HUES64 (cell line): ENCODE measurements around the gene SERPINA3.

ENCODE experiments used
- H3K27ac ChIP-seq: 2 replicates; pipeline ENCODE4 v1.7.0; 2013; ENCODE audit warnings: low read depth, low read length, inconsistent platforms
- H3K27me3 ChIP-seq: 2 replicates; pipeline ENCODE4 v1.6.1; 2013; ENCODE audit warnings: mild to moderate bottlenecking, low read length; ENCODE audit not compliant: insufficient read depth
- H3K36me3 ChIP-seq: 2 replicates; pipeline ENCODE4 v1.6.1; 2013; ENCODE audit warnings: mild to moderate bottlenecking, low read length; ENCODE audit not compliant: insufficient read depth
- H3K4me1 ChIP-seq: 2 replicates; pipeline ENCODE4 v1.6.1; 2013; ENCODE audit warnings: mild to moderate bottlenecking, low read length, moderate library complexity; ENCODE audit not compliant: insufficient read depth
- H3K4me3 ChIP-seq: 2 replicates; pipeline ENCODE4 v1.5.1; 2013; ENCODE audit warnings: mild to moderate bottlenecking, low read length, moderate library complexity
- H3K9ac ChIP-seq: 2 replicates; pipeline ENCODE4 v1.6.1; 2013; ENCODE audit warnings: mild to moderate bottlenecking, low read depth, low read length
- H3K9me3 ChIP-seq: 2 replicates; pipeline ENCODE4 v1.6.1; 2013; ENCODE audit warnings: low read depth, low read length; ENCODE audit not compliant: insufficient read depth
- WGBS: fragments of 150-250, 120-280 bp; methylation state at CpG from one replicate; pipeline ENCODE4 v1.1.7; 2013; ENCODE audit warnings: missing lambda C conversion rate; 5-methylcytosine and 5-hydroxymethylcytosine counted together

Gene SERPINA3

DNA sequence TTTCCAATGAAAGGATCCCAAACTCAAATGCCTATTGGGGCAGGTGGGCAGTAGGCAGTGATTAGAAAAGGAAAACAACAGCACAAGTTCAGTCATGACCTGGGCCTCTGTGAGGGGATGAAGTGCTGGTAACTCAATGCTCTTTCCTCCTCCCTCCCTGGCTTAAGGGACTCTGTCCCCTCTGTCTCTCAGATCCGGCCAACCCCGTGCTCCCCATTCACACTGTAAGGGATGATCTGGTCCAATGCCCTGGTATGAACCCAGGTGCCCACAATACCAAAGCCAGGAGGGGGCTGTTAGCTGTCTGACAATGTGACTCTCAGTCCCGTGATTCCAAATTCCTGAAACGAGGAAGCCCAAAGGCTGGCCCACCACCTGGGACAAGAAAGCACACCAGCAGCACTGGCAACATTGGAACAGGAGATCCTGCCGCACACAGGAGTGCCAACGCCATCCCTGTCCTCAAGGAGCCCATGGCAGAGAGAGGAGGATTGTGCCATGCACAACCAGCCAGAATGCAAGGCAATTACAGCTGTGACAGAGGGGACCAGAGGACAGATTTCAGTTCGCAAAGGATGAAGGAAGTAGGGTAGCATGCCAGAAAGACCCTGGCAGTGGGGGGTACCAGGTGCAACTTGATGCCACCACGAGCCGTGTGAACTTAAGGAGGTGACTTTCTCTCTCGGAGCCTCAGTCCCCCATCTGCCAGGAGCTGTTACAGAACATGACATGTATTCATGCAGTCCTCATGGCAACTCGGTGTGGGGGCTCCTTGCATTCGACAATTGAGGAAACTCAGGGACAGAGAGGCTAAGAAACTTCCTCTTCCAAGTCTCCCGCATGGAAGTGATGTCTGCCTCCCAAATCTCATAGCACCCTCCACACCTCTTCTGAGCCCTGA lies 37.6 kb downstream of the SERPINA3 start:
- no peaks in the 10 kb centered on the region for H3K27me3 ChIP-seq
- H3K4me1 ChIP-seq: no peaks in the 10 kb centered on the region
- no peaks in the 10 kb centered on the region for H3K36me3 ChIP-seq
- 89% methylated on average over 13 of the region's 13 CpGs for WGBS
- H3K9ac ChIP-seq: no peak overlapping the region
- H3K27ac ChIP-seq: no peak overlapping the region
- 0 out of 2 replicates have a peak, but pooled peaks cover 4% of the 10 kb centered on the region for H3K9me3 ChIP-seq
- H3K4me3 ChIP-seq: no peak overlapping the region

GRCh38 chr14:94650444-94650775 lies 38.2 kb downstream of the SERPINA3 start:
- no peaks in the 10 kb centered on the region for H3K27me3 ChIP-seq
- H3K36me3 ChIP-seq: no peaks in the 10 kb centered on the region
- 93% methylated on average over 3 of the region's 3 CpGs for WGBS
- no peak overlapping the region for H3K4me3 ChIP-seq
- H3K4me1 ChIP-seq: no peaks in the 10 kb centered on the region
- H3K9me3 ChIP-seq: 0 out of 2 replicates have a peak, but pooled peaks cover 4% of the 10 kb centered on the region
- no peak overlapping the region for H3K27ac ChIP-seq
- H3K9ac ChIP-seq: no peak overlapping the region

- H3K4me1 ChIP-seq: no peaks in the 10 kb centered on the region
- no peak overlapping the region for H3K9ac ChIP-seq
- no peak overlapping the region for H3K27ac ChIP-seq
- 87% methylated on average over 9 of the region's 9 CpGs for WGBS
- no peaks in the 10 kb centered on the region for H3K36me3 ChIP-seq
- 0 out of 2 replicates have a peak, but pooled peaks cover 4% of the 10 kb centered on the region for H3K9me3 ChIP-seq
- no peak overlapping the region for H3K4me3 ChIP-seq
- no peaks in the 10 kb centered on the region for H3K27me3 ChIP-seq
Measured at GRCh38 chr14:94650806-94651805, 38.9 kb downstream of the SERPINA3 start.

- H3K4me3 ChIP-seq: no peak overlapping the region
- H3K27ac ChIP-seq: no peak overlapping the region
- H3K36me3 ChIP-seq: no peaks in the 10 kb centered on the region
- no peaks in the 10 kb centered on the region for H3K4me1 ChIP-seq
- H3K9ac ChIP-seq: no peak overlapping the region
- no peaks in the 10 kb centered on the region for H3K27me3 ChIP-seq
- no peaks in the 10 kb centered on the region for H3K9me3 ChIP-seq
- 90% methylated on average over 5 of the region's 5 CpGs for WGBS
Measured at GRCh38 chr14:94653321-94653720, 41.1 kb downstream of the SERPINA3 start.

GRCh38 chr14:94654071-94654861 lies 42.1 kb downstream of the SERPINA3 start:
- Histone ChIP-seq H3K9ac (no peak overlapping the region), H3K9me3 (no peaks in the 10 kb centered on the region), H3K36me3 (no peaks in the 10 kb centered on the region), H3K4me3 (no peak overlapping the region), H3K4me1 (no peaks in the 10 kb centered on the region), H3K27me3 (no peaks in the 10 kb centered on the region), H3K27ac (no peak overlapping the region)
- 78% methylated on average over 13 of the region's 13 CpGs for WGBS

DNA sequence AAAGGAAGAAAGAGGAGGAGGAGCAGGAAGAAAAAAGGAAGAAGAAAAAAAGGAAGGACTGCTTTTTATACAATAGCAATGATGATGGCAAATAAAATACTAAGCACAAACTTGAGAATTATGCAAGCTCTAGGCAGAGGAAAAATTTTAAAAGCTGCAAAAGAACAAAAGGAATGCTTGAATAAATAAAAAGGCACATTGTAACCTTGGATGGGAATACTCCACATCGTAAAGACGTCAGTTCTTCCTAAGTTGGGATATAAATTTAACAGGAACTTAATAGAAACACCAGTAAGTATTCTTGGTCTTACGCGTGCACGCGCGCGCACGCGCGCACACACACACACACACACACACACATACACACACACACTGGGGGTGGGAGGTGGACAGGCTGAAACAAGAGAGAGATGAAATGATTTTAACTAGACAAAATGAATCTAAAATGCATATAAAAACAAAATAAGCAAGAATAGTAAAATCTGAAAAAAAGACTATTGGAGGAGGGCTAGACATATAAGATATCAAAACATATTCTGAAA lies 43.0 kb downstream of the SERPINA3 start:
- WGBS: 91% methylated on average over 2 of the region's 11 CpGs
- Histone ChIP-seq H3K27ac (no peak overlapping the region), H3K27me3 (no peaks in the 10 kb centered on the region), H3K4me1 (no peaks in the 10 kb centered on the region), H3K9ac (no peak overlapping the region), H3K4me3 (no peak overlapping the region), H3K9me3 (no peaks in the 10 kb centered on the region), H3K36me3 (no peaks in the 10 kb centered on the region)

DNA sequence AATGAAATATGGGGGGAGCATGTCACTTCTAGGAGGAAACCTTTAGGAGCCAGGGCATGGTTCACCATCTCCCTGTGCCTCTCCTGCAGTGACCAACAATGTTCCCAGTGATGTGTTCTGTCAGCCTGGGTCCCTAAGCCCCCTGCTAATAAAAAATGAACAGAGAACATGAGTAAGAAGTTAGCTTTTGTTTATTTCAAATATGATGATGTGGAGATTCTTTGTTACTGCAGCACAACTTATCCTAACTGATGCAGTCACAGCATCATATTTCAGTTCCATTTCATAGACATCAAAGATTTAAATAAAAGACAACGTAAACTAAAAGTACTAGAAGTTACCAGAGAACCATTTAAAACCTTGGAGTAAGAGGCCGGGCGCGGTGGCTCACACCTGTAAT lies 43.9 kb downstream of the SERPINA3 start:
- Histone ChIP-seq H3K27me3 (no peaks in the 10 kb centered on the region), H3K9ac (no peak overlapping the region), H3K9me3 (no peaks in the 10 kb centered on the region), H3K27ac (no peak overlapping the region), H3K4me1 (no peaks in the 10 kb centered on the region), H3K36me3 (no peaks in the 10 kb centered on the region), H3K4me3 (no peak overlapping the region)
- WGBS: 97% methylated on average over 4 of the region's 4 CpGs

DNA sequence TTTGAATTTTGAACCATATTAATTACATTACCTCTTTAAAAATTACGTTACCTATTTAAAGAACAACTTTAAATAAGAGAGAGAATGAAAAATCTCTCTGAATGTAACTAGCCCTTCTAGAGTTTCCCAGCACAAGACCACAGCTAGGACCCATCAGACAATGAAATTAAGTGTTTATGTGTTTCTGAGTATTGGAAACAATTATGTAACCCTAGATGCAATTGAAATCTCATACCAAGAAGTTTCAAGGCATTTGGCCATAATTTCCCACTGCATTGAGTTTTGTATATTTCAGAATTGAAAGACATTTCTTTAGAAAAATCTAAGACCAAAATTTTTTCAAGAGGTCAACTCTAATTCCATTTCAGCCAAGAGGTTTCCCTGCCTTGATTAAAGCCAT lies 47.1 kb downstream of the SERPINA3 start:
- Histone ChIP-seq H3K4me1 (no peaks in the 10 kb centered on the region), H3K27ac (no peak overlapping the region), H3K36me3 (no peaks in the 10 kb centered on the region), H3K9me3 (no peaks in the 10 kb centered on the region), H3K4me3 (no peak overlapping the region), H3K9ac (no peak overlapping the region), H3K27me3 (no peaks in the 10 kb centered on the region)
- WGBS: no CpG with 5 or more reads among the region's 1 CpG

DNA sequence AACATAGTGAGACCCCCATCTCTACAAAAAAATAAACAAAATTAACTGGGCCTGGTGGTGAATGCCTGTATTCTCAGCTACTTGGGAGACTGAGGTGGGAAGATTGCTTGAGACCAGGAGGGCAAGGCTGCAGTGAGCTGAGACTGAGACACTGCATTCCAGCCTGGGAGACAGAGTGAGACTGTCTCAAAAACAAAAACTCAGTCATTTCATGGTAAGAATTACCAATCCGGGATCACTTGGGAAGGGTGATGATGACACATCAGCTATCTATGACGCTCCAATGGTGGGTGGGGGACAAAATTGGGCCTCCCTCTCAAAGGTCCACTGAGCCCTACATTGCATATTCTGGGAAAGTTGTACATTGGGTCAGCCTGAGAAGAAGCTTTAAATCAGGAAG lies 47.7 kb downstream of the SERPINA3 start:
- Histone ChIP-seq H3K4me1 (no peaks in the 10 kb centered on the region), H3K36me3 (no peaks in the 10 kb centered on the region), H3K27me3 (no peaks in the 10 kb centered on the region), H3K9ac (no peak overlapping the region), H3K9me3 (no peaks in the 10 kb centered on the region), H3K4me3 (no peak overlapping the region), H3K27ac (no peak overlapping the region)
- WGBS: 91% methylated on average over 2 of the region's 2 CpGs

GRCh38 chr14:94660306-94660946 lies 48.2 kb downstream of the SERPINA3 start:
- no peaks in the 10 kb centered on the region for H3K27me3 ChIP-seq
- no peaks in the 10 kb centered on the region for H3K9me3 ChIP-seq
- H3K4me3 ChIP-seq: no peak overlapping the region
- no peaks in the 10 kb centered on the region for H3K4me1 ChIP-seq
- no peak overlapping the region for H3K27ac ChIP-seq
- WGBS: 90% methylated on average over 8 of the region's 8 CpGs
- no peak overlapping the region for H3K9ac ChIP-seq
- H3K36me3 ChIP-seq: no peaks in the 10 kb centered on the region
